ENCODE data around the gene TIMP3. TPM values are rescaled to one million over a fixed set of nuclear protein-coding genes. Genes with fewer than 3 reads are reported as not detected.

TIMP3 gene
- polyA plus RNA-seq, 3 donors = not detected

DNA sequence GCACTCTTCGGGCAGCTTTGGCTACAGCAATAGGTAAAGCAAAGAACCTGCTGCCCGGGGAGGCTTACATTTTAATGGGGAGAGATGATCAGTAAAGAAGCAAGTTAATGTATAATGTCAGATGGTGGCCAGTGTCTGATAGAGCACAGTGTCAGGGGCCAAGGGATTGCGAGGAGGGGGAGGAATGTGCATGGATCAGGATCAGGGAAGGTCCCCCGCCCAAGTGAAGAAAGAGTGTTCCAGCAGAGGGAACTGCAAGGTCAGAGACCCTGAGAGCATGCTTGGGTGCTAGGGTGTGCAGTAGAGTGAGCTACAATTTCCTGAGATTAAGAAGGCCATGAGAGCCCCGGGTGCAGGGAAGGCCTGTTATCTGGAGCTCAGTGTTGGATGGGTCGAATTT, 39.7 kb downstream of the TIMP3 start:
- Histone ChIP-seq H3K27me3 (ENCODE audit: control insufficient read depth in 2 of 2, insufficient read depth in 2 of 2, low read length in 2 of 2) (no peaks in the 10 kb centered on the region), H3K27ac (ENCODE audit: low read depth in 1 of 2, low read length in 2 of 2) (no peak overlapping the region), H3K9me3 (replicated peaks in 1 of 2; ENCODE audit: control insufficient read depth in 1 of 2, insufficient read depth in 1 of 2, low read length in 2 of 2) (no peaks in the 10 kb centered on the region), H4K20me1 (ENCODE audit: insufficient read depth, low read length) (no peaks in the 10 kb centered on the region), H3K79me2 (ENCODE audit: insufficient read depth, low read length) (no peaks in the 10 kb centered on the region), H3K4me1 (ENCODE audit: control insufficient read depth in 1 of 2, insufficient read depth in 2 of 2, low read length in 2 of 2) (no peaks in the 10 kb centered on the region), H2AFZ (ENCODE audit: insufficient read depth, low read depth, low read length, poor library complexity, severe bottlenecking) (no peak overlapping the region), H3K36me3 (replicated peaks in 1 of 2; ENCODE audit: control insufficient read depth in 1 of 2, insufficient read depth in 2 of 2, low read length in 2 of 2) (no peaks in the 10 kb centered on the region), H3K4me3 (replicated peaks in 1 of 3; ENCODE audit: low read depth in 2 of 3, low read length in 3 of 3) (no peak overlapping the region), H3K4me2 (replicated peaks; ENCODE audit: extremely low read depth, low read length, poor library complexity, severe bottlenecking) (no peak overlapping the region), H3K9ac (ENCODE audit: insufficient read depth, low read length, poor library complexity, severe bottlenecking) (no peak overlapping the region)
- Mint-ChIP-seq H3K4me1 (no peaks in the 10 kb centered on the region), H3K36me3 (no peaks in the 10 kb centered on the region), H3K4me3 (no peak overlapping the region), H3K27ac (no peak overlapping the region), H3K27me3 (ENCODE audit: low read depth in 3 of 3) (peaks cover 7 to 11% (median 9%) of the 10 kb centered on the region in 3 donors), H3K9me3 (peaks cover 0 to 3% (median 0%) of the 10 kb centered on the region in 7 donors)
- WGBS (ENCODE audit: insufficient coverage) = 83% methylated on average over 6 of the region's 6 CpGs
- TF ChIP-seq, protein P1, sequence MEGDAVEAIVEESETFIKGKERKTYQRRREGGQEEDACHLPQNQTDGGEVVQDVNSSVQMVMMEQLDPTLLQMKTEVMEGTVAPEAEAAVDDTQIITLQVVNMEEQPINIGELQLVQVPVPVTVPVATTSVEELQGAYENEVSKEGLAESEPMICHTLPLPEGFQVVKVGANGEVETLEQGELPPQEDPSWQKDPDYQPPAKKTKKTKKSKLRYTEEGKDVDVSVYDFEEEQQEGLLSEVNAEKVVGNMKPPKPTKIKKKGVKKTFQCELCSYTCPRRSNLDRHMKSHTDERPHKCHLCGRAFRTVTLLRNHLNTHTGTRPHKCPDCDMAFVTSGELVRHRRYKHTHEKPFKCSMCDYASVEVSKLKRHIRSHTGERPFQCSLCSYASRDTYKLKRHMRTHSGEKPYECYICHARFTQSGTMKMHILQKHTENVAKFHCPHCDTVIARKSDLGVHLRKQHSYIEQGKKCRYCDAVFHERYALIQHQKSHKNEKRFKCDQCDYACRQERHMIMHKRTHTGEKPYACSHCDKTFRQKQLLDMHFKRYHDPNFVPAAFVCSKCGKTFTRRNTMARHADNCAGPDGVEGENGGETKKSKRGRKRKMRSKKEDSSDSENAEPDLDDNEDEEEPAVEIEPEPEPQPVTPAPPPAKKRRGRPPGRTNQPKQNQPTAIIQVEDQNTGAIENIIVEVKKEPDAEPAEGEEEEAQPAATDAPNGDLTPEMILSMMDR (IDR thresholded peaks at IDR 0.05) = no peak
- intact Hi-C loops (cut with micrococcal nuclease) = no loop called here
- DNase-seq = no peak

DNA sequence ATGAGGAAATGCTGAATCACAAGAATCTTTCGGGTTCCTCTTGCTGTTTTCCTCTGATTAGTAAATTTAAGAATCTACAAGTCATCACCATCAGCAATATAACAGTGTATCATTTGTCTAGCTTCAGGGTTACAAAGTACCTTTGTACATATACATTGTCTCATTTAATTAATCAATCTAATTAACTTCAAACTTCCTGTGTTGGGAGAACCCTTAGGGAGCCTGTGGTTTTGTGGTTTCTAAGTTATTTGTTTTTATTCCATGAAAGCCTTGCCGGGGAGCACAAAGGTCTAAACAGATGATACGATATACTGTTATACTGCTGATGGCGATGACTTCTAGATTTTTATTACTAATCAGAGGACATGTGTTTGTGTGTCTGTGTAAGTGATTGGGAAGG, 41.0 kb downstream of the TIMP3 start:
- no peaks in the 10 kb centered on the region for H3K4me1 Mint-ChIP-seq

More for the DNA sequence above, 41.0 kb downstream of the TIMP3 start:
- Histone ChIP-seq H3K27ac (ENCODE audit: low read depth in 1 of 2, low read length in 2 of 2) (no peak overlapping the region), H2AFZ (ENCODE audit: insufficient read depth, low read depth, low read length, poor library complexity, severe bottlenecking) (no peak overlapping the region), H3K27me3 (ENCODE audit: control insufficient read depth in 2 of 2, insufficient read depth in 2 of 2, low read length in 2 of 2) (no peaks in the 10 kb centered on the region), H3K79me2 (ENCODE audit: insufficient read depth, low read length) (no peaks in the 10 kb centered on the region), H3K9me3 (replicated peaks in 1 of 2; ENCODE audit: control insufficient read depth in 1 of 2, insufficient read depth in 1 of 2, low read length in 2 of 2) (no peaks in the 10 kb centered on the region), H4K20me1 (ENCODE audit: insufficient read depth, low read length) (no peaks in the 10 kb centered on the region), H3K36me3 (replicated peaks in 1 of 2; ENCODE audit: control insufficient read depth in 1 of 2, insufficient read depth in 2 of 2, low read length in 2 of 2) (no peaks in the 10 kb centered on the region), H3K4me3 (replicated peaks in 1 of 3; ENCODE audit: low read depth in 2 of 3, low read length in 3 of 3) (no peak overlapping the region), H3K9ac (ENCODE audit: insufficient read depth, low read length, poor library complexity, severe bottlenecking) (no peak overlapping the region), H3K4me2 (replicated peaks; ENCODE audit: extremely low read depth, low read length, poor library complexity, severe bottlenecking) (no peak overlapping the region), H3K4me1 (ENCODE audit: control insufficient read depth in 1 of 2, insufficient read depth in 2 of 2, low read length in 2 of 2) (no peaks in the 10 kb centered on the region)
- H3K27ac Mint-ChIP-seq = no peak overlapping the region
- peaks cover 7 to 11% (median 7%) of the 10 kb centered on the region in 3 donors for H3K27me3 Mint-ChIP-seq (ENCODE audit: low read depth in 3 of 3)
- no peak overlapping the region for H3K4me3 Mint-ChIP-seq
- no peak for DNase-seq
- peaks cover 0 to 3% (median 0%) of the 10 kb centered on the region in 7 donors for H3K9me3 Mint-ChIP-seq
- H3K36me3 Mint-ChIP-seq = no peaks in the 10 kb centered on the region
- TF ChIP-seq, protein P1 (IDR thresholded peaks at IDR 0.05) = no peak
- intact Hi-C loops (cut with micrococcal nuclease) = no loop called here
- no CpG with 5 or more reads among the region's 4 CpGs for WGBS (ENCODE audit: insufficient coverage)
